Common myeloid progenitor, CD34-positive (primary cell): ENCODE results near the gene SPNS3.

ENCODE experiments used
- CTCF ChIA-PET: fragments of 350-600 bp; sonication (Branson Sonifier 250); formaldehyde crosslinking; loops from one replicate; lab custom pipeline; 2021; ENCODE audit warnings: antibody characterized with exemption; lab: Charles Lee
- POLR2A ChIA-PET: fragments of 350-600 bp; sonication (Branson Sonifier 250); formaldehyde crosslinking; loops from one replicate; lab custom pipeline; 2021; ENCODE audit warnings: antibody characterized with exemption; lab: Charles Lee
- DNase-seq, 3 donors: peaks; one replicate each; pipeline versions ENCODE4 v3.0.0 to v3.0.0-alpha.2; 2013
- H3K27ac ChIP-seq, 2 experiments: 1 replicate in 1 of 2; 2 replicates in 1 of 2; pipeline ENCODE4 v1.7.0; 2013; ENCODE audit warnings: inconsistent platforms in 2 of 2, low read length in 2 of 2, mild to moderate bottlenecking in 2 of 2, low read depth in 1 of 2, moderate library complexity in 1 of 2; ENCODE audit not compliant: severe bottlenecking in 2 of 2, insufficient read depth in 1 of 2, poor library complexity in 1 of 2
- H3K27me3 ChIP-seq, 5 experiments: replicated peaks in 2 of 5; 1 replicate in 3 of 5; 2 replicates in 2 of 5; pipeline versions ENCODE4 v1.6.1 to v1.7.0; 2013; ENCODE audit warnings: low read length in 4 of 5, mild to moderate bottlenecking in 2 of 5, moderate library complexity in 2 of 5, inconsistent platforms in 1 of 5; ENCODE audit not compliant: insufficient read depth in 5 of 5, control insufficient read depth in 4 of 5
- H3K36me3 ChIP-seq, 4 experiments: 1 replicate in 2 of 4; 2 replicates in 2 of 4; pipeline versions ENCODE4 v1.6.1 to v1.7.0; 2013; ENCODE audit warnings: low read length in 3 of 4, control low read depth in 1 of 4, mild to moderate bottlenecking in 1 of 4; ENCODE audit not compliant: control insufficient read depth in 4 of 4, insufficient read depth in 4 of 4
- H3K4me1 ChIP-seq, 4 experiments: 1 replicate in 3 of 4; 2 replicates in 1 of 4; pipeline versions ENCODE4 v1.6.1 to v1.7.1; 2013; ENCODE audit warnings: low read length in 3 of 4, mild to moderate bottlenecking in 3 of 4, control low read depth in 1 of 4, inconsistent platforms in 1 of 4, moderate library complexity in 1 of 4; ENCODE audit not compliant: control insufficient read depth in 4 of 4, insufficient read depth in 4 of 4; ENCODE audit errors: control extremely low read depth in 1 of 4
- H3K4me3 ChIP-seq, 7 experiments: 1 replicate in 4 of 7; 2 replicates in 3 of 7; pipeline versions ENCODE4 v1.5.1 to v1.7.0; 2013; ENCODE audit warnings: mild to moderate bottlenecking in 7 of 7, low read length in 6 of 7, moderate library complexity in 6 of 7, inconsistent platforms in 2 of 7, low read depth in 2 of 7, control low read depth in 1 of 7; ENCODE audit not compliant: insufficient read depth in 4 of 7, control insufficient read depth in 1 of 7; ENCODE audit errors: extremely low read depth in 1 of 7
- H3K9me3 ChIP-seq, 5 experiments: 1 replicate in 4 of 5; 2 replicates in 1 of 5; pipeline versions ENCODE4 v1.6.1 to v1.7.1; 2013; ENCODE audit warnings: low read length in 4 of 5, mild to moderate bottlenecking in 2 of 5, inconsistent platforms in 1 of 5, low read depth in 1 of 5, moderate library complexity in 1 of 5; ENCODE audit not compliant: control insufficient read depth in 4 of 5, insufficient read depth in 2 of 5; ENCODE audit errors: control extremely low read depth in 1 of 5
- WGBS: methylation state at CpG from one replicate; pipeline ENCODE4 v1.1.5; 2013; ENCODE audit not compliant: insufficient coverage; 5-methylcytosine and 5-hydroxymethylcytosine counted together

The SPNS3 gene

DNA sequence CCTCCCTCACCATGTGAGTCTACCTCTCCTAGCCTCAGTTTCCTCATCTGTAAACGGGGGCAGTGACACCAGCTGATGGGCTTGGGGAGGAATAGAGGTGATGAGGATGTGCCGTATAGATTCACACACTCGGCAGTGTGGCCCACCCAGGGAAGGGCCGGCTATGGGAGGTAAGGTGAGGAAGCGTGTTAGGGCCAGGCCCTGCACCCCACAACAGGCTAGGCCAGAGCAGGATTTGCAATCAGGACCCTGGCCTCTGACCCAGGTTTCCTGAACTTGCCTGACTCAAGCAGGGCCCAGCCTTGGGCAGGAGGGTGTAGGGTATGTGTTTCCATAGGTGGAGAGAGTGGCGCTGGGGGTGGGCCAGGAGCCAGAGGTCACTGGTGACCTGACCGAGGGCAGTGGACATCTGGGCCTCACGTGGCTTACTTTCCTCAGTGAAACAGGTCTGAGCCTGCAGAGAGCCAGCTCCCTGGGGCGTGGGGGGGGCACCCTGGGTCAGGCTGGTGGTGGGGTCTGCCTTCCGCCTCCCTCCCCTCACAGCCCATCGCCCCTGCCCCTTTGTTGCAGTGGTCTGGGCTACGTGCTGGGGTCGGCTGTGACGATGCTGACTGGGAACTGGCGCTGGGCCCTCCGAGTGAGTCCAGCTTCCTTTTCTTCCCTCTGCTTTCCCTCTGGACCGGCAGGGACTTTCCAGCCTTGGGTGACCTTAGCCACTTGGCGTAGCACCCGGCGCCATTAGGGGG lies 12.8 kb downstream of the SPNS3 start:
- H3K36me3 ChIP-seq: peaks cover 0 to 63% (median 4%) of the 10 kb centered on the region in 4 experiments
- no peak overlapping the region for H3K27ac ChIP-seq
- WGBS: 95% methylated on average over 17 of the region's 20 CpGs
- H3K4me1 ChIP-seq: peaks cover 0 to 59% (median 30%) of the 10 kb centered on the region in 4 experiments
- POLR2A ChIA-PET: no interaction called here
- H3K4me3 ChIP-seq: no peak overlapping the region
- CTCF ChIA-PET: interaction anchor here (1.4 to 1.9 kb wide), 2 partner anchors 10 to 53 kb away, joined by 4 to 5 read pairs; no protein-coding TSS in a partner anchor
- no peaks in the 10 kb centered on the region for H3K9me3 ChIP-seq
- no peak for DNase-seq
- H3K27me3 ChIP-seq: no peaks in the 10 kb centered on the region

DNA sequence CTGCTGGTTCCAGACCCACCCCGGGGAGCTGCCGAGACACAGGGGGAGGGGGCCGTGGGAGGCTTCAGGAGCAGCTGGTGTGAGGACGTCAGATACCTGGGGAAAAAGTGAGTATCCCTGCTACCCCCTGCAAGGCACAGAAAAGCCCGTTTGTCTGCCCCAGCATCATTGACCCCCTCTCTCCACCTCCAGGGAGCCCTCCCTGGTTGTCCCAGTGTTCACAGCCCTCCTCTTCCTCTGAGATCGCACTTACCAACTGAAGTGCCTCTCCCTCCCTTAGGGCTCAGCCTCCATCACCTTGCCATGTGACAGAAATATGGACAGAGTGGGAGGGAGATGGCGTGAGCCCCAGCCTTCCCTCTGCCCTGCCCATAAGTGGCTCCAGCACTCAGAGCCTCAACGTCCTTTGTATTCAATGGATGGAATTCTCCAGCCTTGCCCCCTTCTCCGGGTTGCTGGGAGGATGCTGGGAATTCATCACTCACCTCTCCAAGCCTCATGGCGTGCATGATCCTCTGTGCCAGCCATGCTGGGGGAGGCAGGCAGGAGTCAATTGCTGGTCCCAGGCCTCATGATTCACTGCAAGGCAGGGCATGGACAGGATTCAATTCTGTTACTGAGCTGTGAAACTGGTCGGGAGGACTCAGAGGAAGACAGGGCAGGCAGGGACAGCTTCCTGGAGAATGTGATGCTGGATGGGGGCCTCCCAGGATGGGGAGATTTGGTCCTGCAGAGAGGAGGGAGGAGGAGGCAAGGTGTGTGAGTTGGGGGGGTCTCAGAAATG lies 14.6 kb downstream of the SPNS3 start:
- POLR2A ChIA-PET: no interaction called here
- Histone ChIP-seq H3K36me3 (peaks cover 0 to 71% (median 6%) of the 10 kb centered on the region in 4 experiments), H3K4me3 (no peak overlapping the region), H3K9me3 (no peaks in the 10 kb centered on the region), H3K27ac (no peak overlapping the region), H3K4me1 (peaks cover 0 to 43% (median 26%) of the 10 kb centered on the region in 4 experiments), H3K27me3 (no peaks in the 10 kb centered on the region)
- WGBS: 88% methylated on average over 9 of the region's 11 CpGs
- DNase-seq: no peak
- CTCF ChIA-PET: interaction anchor here (0.9 to 1.5 kb wide), 3 partner anchors 12 to 52 kb away, joined by 3 to 4 read pairs (median 3); no protein-coding TSS in a partner anchor

DNA sequence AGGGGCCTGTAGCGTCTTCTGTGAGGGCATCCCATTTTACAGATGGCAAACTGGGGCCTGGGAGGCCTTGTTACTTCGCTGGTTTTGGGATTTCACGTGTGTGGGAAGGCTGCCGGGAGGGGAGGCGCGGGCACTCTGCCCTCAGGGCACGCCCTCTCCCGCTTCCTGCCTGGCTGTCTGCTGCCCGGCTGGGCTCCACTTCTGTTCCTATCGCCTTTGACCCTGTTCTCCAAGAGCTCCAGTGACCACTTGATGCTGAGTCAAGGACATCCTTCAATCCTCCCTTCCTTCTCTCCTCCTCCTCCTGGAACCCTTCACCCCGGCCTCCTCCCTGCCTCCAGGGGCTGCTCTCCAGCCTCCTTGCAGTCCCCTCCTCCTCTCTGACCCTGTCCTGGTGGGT lies 16.0 kb downstream of the SPNS3 start:
- peaks cover 0 to 81% (median 12%) of the 10 kb centered on the region in 4 experiments for H3K36me3 ChIP-seq
- POLR2A ChIA-PET: no interaction called here
- WGBS: 49% methylated on average over 11 of the region's 11 CpGs

DNA sequence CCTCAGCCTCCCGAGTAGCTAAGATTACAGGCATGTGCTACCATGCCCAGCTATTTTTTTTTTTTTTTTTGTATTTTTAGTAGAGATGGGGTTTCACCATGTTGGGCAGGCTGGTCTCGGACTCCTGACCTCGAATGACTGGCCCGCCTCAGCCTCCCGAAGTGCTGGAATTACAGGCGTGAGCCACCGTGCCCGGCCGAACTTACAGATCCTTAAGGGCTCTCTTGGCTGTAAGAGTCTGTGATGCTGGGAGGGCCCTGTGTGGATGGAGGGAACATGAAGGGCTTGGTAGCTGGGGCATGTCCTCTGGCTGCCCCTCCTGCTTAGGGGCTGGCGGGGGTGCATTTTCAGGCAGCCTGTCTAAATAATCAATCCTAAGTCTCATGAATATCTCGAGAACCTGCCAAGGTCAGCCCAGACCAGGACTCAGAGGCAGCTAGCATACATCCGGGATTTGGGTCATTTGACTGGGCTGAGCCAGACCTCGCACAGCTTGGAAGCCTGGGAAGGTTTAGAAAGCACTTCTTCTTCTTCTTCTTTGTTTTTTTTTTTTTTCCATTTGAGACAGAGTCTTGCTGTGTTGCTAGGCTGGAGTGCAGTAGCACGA lies 17.1 kb downstream of the SPNS3 start:
- Histone ChIP-seq H3K36me3 (peaks cover 0 to 81% (median 15%) of the 10 kb centered on the region in 4 experiments), H3K4me3 (no peak overlapping the region), H3K27ac (no peak overlapping the region), H3K9me3 (no peaks in the 10 kb centered on the region), H3K27me3 (no peaks in the 10 kb centered on the region), H3K4me1 (peaks cover 0 to 19% (median 5%) of the 10 kb centered on the region in 4 experiments)
- CTCF ChIA-PET: interaction anchor here (0.8 to 2.3 kb wide), 3 partner anchors 29 to 116 kb away, joined by 3 to 9 read pairs (median 3); no protein-coding TSS in a partner anchor
- POLR2A ChIA-PET: interaction anchor here (0.6 kb wide), 1 partner anchor 19 kb away, joined by 3 read pairs; no protein-coding TSS in a partner anchor
- DNase-seq: no peak
- 98% methylated on average over 11 of the region's 14 CpGs for WGBS

More for the DNA sequence above, 16.0 kb downstream of the SPNS3 start:
- no peak for DNase-seq
- Histone ChIP-seq H3K9me3 (no peaks in the 10 kb centered on the region), H3K27me3 (no peaks in the 10 kb centered on the region), H3K27ac (no peak overlapping the region), H3K4me3 (no peak overlapping the region), H3K4me1 (peaks cover 0 to 30% (median 13%) of the 10 kb centered on the region in 4 experiments)
- CTCF ChIA-PET: interaction anchor here (2.3 kb wide), 1 partner anchor 28 kb away, joined by 9 read pairs; no protein-coding TSS in a partner anchor

DNA sequence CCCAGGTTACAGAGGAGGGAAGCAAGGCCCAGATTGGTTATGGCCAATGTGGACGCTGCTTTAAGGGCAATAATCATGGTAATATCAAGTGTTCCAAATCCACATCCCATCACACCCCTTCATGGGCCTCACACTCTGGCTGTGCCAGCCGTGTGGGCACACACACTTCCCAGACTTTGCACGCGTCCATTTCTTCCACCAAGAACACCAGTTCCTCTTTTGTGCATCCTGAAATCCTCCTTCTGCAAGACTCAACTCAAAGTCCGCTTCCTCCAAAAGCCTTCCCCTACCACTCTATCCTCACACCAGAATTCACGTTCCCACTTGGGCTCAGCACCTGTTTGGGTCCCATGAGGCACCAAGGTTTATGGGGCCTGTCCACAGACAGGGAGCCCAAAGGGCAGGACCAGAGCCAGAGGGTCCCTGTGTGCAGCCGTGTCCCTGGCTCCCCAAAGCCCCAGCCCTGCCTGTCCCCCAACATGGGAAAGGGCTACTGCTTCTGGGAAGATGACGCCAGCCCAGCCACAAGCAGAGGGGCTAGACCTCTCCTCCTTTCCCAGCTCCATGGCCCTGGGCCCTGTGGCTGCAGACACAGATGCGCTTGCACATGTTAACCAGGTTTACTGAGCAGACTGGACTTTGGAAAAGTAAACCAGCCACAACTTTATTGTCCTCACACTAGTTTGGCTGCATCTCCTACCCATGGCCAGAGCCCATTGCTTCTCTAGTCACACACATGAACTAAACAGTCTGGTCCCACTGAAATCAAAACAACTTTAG lies 20.3 kb downstream of the SPNS3 start:
- CTCF ChIA-PET: interaction anchor here (0.5 kb wide), 1 partner anchor 10 kb away, joined by 3 read pairs; no protein-coding TSS in a partner anchor
- 89% methylated on average over 7 of the region's 9 CpGs for WGBS

DNA sequence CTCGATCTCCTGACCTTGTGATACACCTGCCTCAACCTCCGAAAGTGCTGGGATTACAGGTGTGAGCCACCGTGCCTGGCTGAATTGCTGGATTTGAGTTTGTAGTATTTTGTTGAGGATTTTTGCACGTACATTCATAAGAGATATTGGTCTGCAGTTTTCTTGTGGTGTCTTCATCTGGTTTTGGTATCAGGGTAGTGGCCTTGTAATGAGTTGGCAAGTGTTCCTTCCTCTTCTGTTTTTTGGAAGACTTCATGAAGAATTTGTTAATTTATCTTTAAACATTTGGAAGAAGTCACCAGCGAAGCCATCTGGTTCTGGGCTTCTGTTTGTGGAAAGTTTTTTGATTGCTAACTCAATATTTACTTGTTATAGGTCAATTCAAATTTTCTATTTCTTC lies 26.9 kb downstream of the SPNS3 start:
- ChIA-PET CTCF (no interaction called here), POLR2A (no interaction called here)
- peaks cover 0 to 57% (median 21%) of the 10 kb centered on the region in 4 experiments for H3K36me3 ChIP-seq
- H3K4me1 ChIP-seq: peaks cover 0 to 2% (median 0%) of the 10 kb centered on the region in 4 experiments
- WGBS: no CpG with 5 or more reads among the region's 5 CpGs
- no peaks in the 10 kb centered on the region for H3K27me3 ChIP-seq
- H3K9me3 ChIP-seq: peaks cover 0 to 11% (median 3%) of the 10 kb centered on the region in 5 experiments
- H3K27ac ChIP-seq: no peak overlapping the region
- no peak overlapping the region for H3K4me3 ChIP-seq
- peak in 2 of 3 donors; percentile 68 to 71 for DNase-seq

More for the DNA sequence above, 20.3 kb downstream of the SPNS3 start:
- peaks cover 0 to 74% (median 17%) of the 10 kb centered on the region in 4 experiments for H3K36me3 ChIP-seq
- DNase-seq: no peak
- peaks cover 0 to 3% (median 0%) of the 10 kb centered on the region in 5 experiments for H3K9me3 ChIP-seq
- no peak overlapping the region for H3K27ac ChIP-seq
- POLR2A ChIA-PET: no interaction called here
- H3K27me3 ChIP-seq: no peaks in the 10 kb centered on the region
- peaks cover 0 to 9% (median 3%) of the 10 kb centered on the region in 4 experiments for H3K4me1 ChIP-seq
- no peak overlapping the region for H3K4me3 ChIP-seq
